SK-N-SH (cell line): ENCODE data around the gene PSEN2. TPM values are rescaled to one million over a fixed set of nuclear protein-coding genes. Genes with fewer than 3 reads are reported as not detected.

ENCODE experiments used
- CTCF ChIA-PET: fragments of 300-600, 350-600 bp; formaldehyde crosslinking; extraction: SDS; loops from one replicate; lab custom pipeline; 2021; lab: Yijun Ruan, JAX
- POLR2A ChIA-PET: fragments of 350-600 bp; sonication (Branson Sonifier 250); formaldehyde crosslinking; extraction: SDS; loops from one replicate; lab custom pipeline; 2020; ENCODE audit warnings: antibody characterized with exemption, inconsistent platforms; lab: Yijun Ruan, JAX
- DNase-seq: peaks from one replicate; pipeline ENCODE4 v3.0.0; 2012
- H2AFZ ChIP-seq: fragments of 200-600 bp; sonication (generic); 2 replicates; pipeline ENCODE4 v1.8.1; 2016; ENCODE audit warnings: antibody characterized with exemption, mild to moderate bottlenecking, low read depth
- H3F3A ChIP-seq: fragments of 200-600 bp; sonication (generic); replicated peaks from 2 replicates; pipeline ENCODE3; 2016; ENCODE audit warnings: antibody characterized with exemption, mild to moderate bottlenecking; ENCODE audit not compliant: insufficient read depth
- H3K27ac ChIP-seq, 2 experiments: fragments of 200-500 bp in 1 of 2; fragments of 200-600 bp in 1 of 2; sonication (Bioruptor generic) in 1 of 2; sonication (generic), shearing (Covaris generic) in 1 of 2; 2 replicates each; pipeline versions ENCODE4 v1.5.1 to v1.6.1; 2014 to 2016; ENCODE audit warnings: low read depth in 2 of 2, inconsistent platforms in 1 of 2, low read length in 1 of 2, mild to moderate bottlenecking in 1 of 2, mixed read lengths in 1 of 2
- H3K27me3 ChIP-seq: fragments of 200-600 bp; sonication (generic), shearing (Covaris generic); 2 replicates; pipeline ENCODE4 v1.6.1; 2016; ENCODE audit warnings: mixed run types; ENCODE audit not compliant: insufficient read depth
- H3K36me3 ChIP-seq, 2 experiments: fragments of 200-500 bp in 1 of 2; fragments of 200-600 bp in 1 of 2; sonication (Bioruptor generic) in 1 of 2; sonication (generic) in 1 of 2; replicated peaks in 1 of 2; 2 replicates each; pipeline versions ENCODE3 to v1.5.1; 2014 to 2016; ENCODE audit warnings: low read length in 1 of 2, mild to moderate bottlenecking in 1 of 2; ENCODE audit not compliant: insufficient read depth in 2 of 2, control insufficient read depth in 1 of 2
- H3K4me1 ChIP-seq, 2 experiments: fragments of 200-500 bp in 1 of 2; fragments of 200-600 bp in 1 of 2; sonication (Bioruptor generic) in 1 of 2; sonication (generic), shearing (Covaris generic) in 1 of 2; 2 replicates each; pipeline versions ENCODE4 v1.5.1 to v1.6.1; 2014 to 2016; ENCODE audit warnings: low read depth in 1 of 2, low read length in 1 of 2, mixed run types in 1 of 2; ENCODE audit not compliant: insufficient read depth in 2 of 2, control insufficient read depth in 1 of 2
- H3K4me2 ChIP-seq: fragments of 200-600 bp; sonication (generic), shearing (Covaris generic); 2 replicates; pipeline ENCODE4 v1.6.1; 2017; ENCODE audit warnings: mixed run types
- H3K4me3 ChIP-seq, 2 experiments: fragments of 200-500 bp in 1 of 2; fragments of 200-600 bp in 1 of 2; sonication (Bioruptor generic) in 1 of 2; sonication (generic), shearing (Covaris generic) in 1 of 2; 2 replicates each; pipeline versions ENCODE4 v1.5.1 to v1.8.1; 2014 to 2016; ENCODE audit warnings: low read depth in 2 of 2, inconsistent platforms in 1 of 2, low read length in 1 of 2, mild to moderate bottlenecking in 1 of 2, mixed read lengths in 1 of 2, moderate library complexity in 1 of 2
- H3K79me2 ChIP-seq: fragments of 200-600 bp; sonication (generic); 2 replicates; pipeline ENCODE4 v1.8.1; 2017; ENCODE audit warnings: mild to moderate bottlenecking; ENCODE audit not compliant: insufficient read depth
- H3K9ac ChIP-seq: fragments of 200-600 bp; sonication (generic); 2 replicates; pipeline ENCODE4 v1.6.1; 2017; ENCODE audit warnings: mixed run types
- H3K9me2 ChIP-seq: fragments of 200-600 bp; sonication (generic); 2 replicates; pipeline ENCODE4 v1.6.1; 2017; ENCODE audit warnings: mixed run types
- H3K9me3 ChIP-seq: fragments of 200-600 bp; sonication (generic); 2 replicates; pipeline ENCODE4 v1.6.1; 2017; ENCODE audit warnings: mixed run types, mild to moderate bottlenecking, moderate library complexity
- H4K20me1 ChIP-seq: fragments of 200-600 bp; sonication (generic); 2 replicates; pipeline ENCODE4 v1.6.1; 2017; ENCODE audit warnings: mild to moderate bottlenecking, mixed run types; ENCODE audit not compliant: insufficient read depth
- ELF1 ChIP-seq: IDR thresholded peaks from 2 replicates; pipeline ENCODE4 v1.4.0; 2012
- FOXJ3 ChIP-seq: sonication (generic); formaldehyde crosslinking; IDR thresholded peaks from 2 replicates; pipeline ENCODE4 v1.5.1; 2020; ENCODE audit warnings: mild to moderate bottlenecking, missing genetic modification reagents
- FOXM1 ChIP-seq: IDR thresholded peaks from 2 replicates; pipeline ENCODE4 v1.4.0; 2012; ENCODE audit warnings: low read depth, mild to moderate bottlenecking
- GATA2 ChIP-seq: sonication (generic); formaldehyde crosslinking; IDR thresholded peaks from 2 replicates; pipeline ENCODE4 v1.5.0; 2020; ENCODE audit warnings: mild to moderate bottlenecking, missing genetic modification reagents
- JUND ChIP-seq: IDR thresholded peaks from 2 replicates; pipeline ENCODE4 v1.4.0; 2012
- MXI1 ChIP-seq: IDR thresholded peaks from 2 replicates; pipeline ENCODE4 v1.6.1; 2012; ENCODE audit warnings: mild to moderate bottlenecking, low read depth, low read length, improper control_type of control experiment
- NRF1 ChIP-seq: IDR thresholded peaks from 2 replicates; pipeline ENCODE4 v1.6.1; 2012; ENCODE audit warnings: low read depth, mild to moderate bottlenecking, low read length
- PBX3 ChIP-seq: IDR thresholded peaks from 2 replicates; pipeline ENCODE4; 2012
- RCOR1 ChIP-seq: fragments of 150-350 bp; IDR thresholded peaks from 2 replicates; pipeline ENCODE4 v1.6.1; 2017; ENCODE audit warnings: antibody characterized with exemption, low read length
- RFX5 ChIP-seq: IDR thresholded peaks from 2 replicates; pipeline ENCODE4 v1.6.1; 2012; ENCODE audit warnings: mild to moderate bottlenecking, improper control_type of control experiment, low read length
- RXRA ChIP-seq: IDR thresholded peaks from 2 replicates; pipeline ENCODE4 v1.4.0; 2012; ENCODE audit warnings: low read depth, mild to moderate bottlenecking, borderline replicate concordance
- USF2 ChIP-seq: fragments of 150-350 bp; IDR thresholded peaks from 2 replicates; pipeline ENCODE4 v1.6.1; 2017; ENCODE audit warnings: antibody characterized with exemption, low read length, low read depth, borderline replicate concordance
- WGBS: methylation state at CpG from one replicate; pipeline ENCODE4 v1.1.6; 2017; ENCODE audit warnings: low lambda C conversion rate; 5-methylcytosine and 5-hydroxymethylcytosine counted together
- polyA plus RNA-seq, 3 experiments: library from polyadenylated mRNA; depleted of rRNA; stranded (reverse); fragments of >200 nt; gene quantifications; 2 replicates each; pipeline ENCODE4 v1.2.3, GENCODE V29; 2012
- TF ChIP-seq, protein P1 (sequence below): fragments of 200-600 bp; sonication (generic); IDR thresholded peaks from 2 replicates; pipeline ENCODE4 v1.6.1; 2017; ENCODE audit warnings: antibody characterized with exemption, mild to moderate bottlenecking, moderate library complexity
- TF ChIP-seq, protein P2 (sequence below): IDR thresholded peaks from 2 replicates; pipeline ENCODE4 v1.4.0; 2012; ENCODE audit warnings: low read depth

The PSEN2 gene
- polyA plus RNA-seq, 1 of the 3 experiments (the other 2 are of a cell fraction) = 20.2 TPM

DNA sequence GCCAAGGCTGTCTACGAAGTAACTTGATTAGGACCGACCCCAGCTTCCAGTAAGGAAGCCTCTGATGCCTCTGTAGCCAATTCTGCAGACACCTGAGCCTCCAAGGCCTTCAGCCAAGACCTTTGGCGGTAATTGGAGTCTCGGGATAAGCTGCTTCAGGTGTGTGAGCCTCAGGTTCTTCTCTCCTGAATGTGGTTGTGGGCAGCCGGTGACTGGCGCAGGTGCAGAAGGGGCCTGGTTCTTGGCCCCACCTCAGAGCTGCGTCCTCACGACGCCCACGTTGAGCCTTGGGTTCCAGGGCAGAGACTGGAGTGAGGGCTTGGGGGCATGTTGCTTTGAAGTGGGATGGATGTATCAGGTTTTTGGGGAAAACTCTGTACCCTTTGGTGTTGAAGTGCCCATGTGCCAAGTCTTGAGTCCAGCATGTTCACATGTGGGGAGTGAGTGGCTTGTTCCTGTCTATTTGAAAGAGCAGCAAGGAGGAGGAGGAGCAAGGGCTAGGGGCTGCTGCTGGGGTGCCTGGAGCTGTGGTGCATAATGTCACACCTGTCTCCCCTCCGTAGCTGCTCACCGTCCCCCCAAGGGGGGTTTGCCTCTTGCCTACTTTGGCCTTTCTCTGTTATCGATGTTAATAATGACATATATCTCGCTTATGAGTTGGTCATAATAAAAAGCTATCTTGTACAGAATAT is 1.4 kb downstream of the PSEN2 start:
- peaks cover 0 to 11% of the 10 kb centered on the region in 2 experiments; a peak in 1 of 4 replicates for H3K4me1 ChIP-seq
- DNase-seq = no peak
- ChIA-PET POLR2A (no interaction called here), CTCF (interaction anchor here (0.7 to 1.8 kb wide), 4 partner anchors 10 to 1259 kb away, joined by 3 to 5 read pairs (median 4); no protein-coding TSS in a partner anchor)
- H3F3A ChIP-seq = peaks cover 4% of the 10 kb centered on the region
- no peaks in the 10 kb centered on the region for H3K79me2 ChIP-seq
- H3K27me3 ChIP-seq = no peaks in the 10 kb centered on the region
- H3K9me2 ChIP-seq = no peaks in the 10 kb centered on the region
- H2AFZ ChIP-seq = no peak overlapping the region
- H3K27ac ChIP-seq = no peak overlapping the region
- H3K4me3 ChIP-seq = no peak overlapping the region; a peak in 2 of 4 replicates
- 94% methylated on average over 8 of the region's 14 CpGs for WGBS
- no peak overlapping the region for H3K9ac ChIP-seq
- H3K4me2 ChIP-seq = peak overlapping the region; percentile 92
- no peaks in the 10 kb centered on the region for H4K20me1 ChIP-seq
- peaks cover 3 to 10% of the 10 kb centered on the region in 2 experiments for H3K36me3 ChIP-seq
- TF ChIP-seq GATA2 (no peak), RFX5 (no peak), FOXJ3 (CRISPR knock-in tag) (no peak), PBX3 (no peak), RXRA (no peak), ELF1 (no peak)
- H3K9me3 ChIP-seq = no peaks in the 10 kb centered on the region

DNA sequence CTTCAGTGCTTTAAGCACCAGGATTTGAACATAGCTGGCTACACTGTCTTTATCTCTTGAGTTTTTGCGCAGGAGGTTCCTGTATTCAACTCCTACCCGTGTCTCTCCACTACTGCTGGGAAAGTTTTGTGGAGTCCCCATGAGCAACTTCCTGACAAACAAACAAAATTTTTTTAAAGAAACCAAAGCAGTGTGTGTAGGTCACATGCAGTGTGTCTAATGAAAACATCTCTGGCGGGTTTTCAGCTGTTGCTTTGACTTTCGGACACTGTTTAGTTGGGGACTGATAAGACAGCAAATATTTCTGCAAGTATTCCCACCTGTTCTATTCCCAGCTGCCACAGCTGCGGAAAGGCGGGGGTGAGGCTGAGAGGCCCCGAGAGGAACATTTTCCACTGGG is 2.0 kb downstream of the PSEN2 start:
- WGBS = 89% methylated on average over 7 of the region's 7 CpGs
- Histone ChIP-seq H3F3A (peaks cover 4% of the 10 kb centered on the region), H3K27ac (no peak overlapping the region), H3K36me3 (peaks cover 3 to 11% of the 10 kb centered on the region in 2 experiments), H3K9me3 (no peaks in the 10 kb centered on the region), H4K20me1 (no peaks in the 10 kb centered on the region), H3K9me2 (no peaks in the 10 kb centered on the region), H3K4me2 (no peak overlapping the region), H3K4me1 (peaks cover 0 to 11% of the 10 kb centered on the region in 2 experiments; a peak in 1 of 4 replicates), H3K27me3 (no peaks in the 10 kb centered on the region), H3K4me3 (no peak overlapping the region), H3K9ac (no peak overlapping the region), H3K79me2 (no peaks in the 10 kb centered on the region), H2AFZ (no peak overlapping the region)
- no peak for DNase-seq
- TF ChIP-seq JUND (no peak), USF2 (no peak), NRF1 (no peak), FOXM1 (no peak), MXI1 (no peak), RCOR1 (no peak)
- TF ChIP-seq, protein P1, sequence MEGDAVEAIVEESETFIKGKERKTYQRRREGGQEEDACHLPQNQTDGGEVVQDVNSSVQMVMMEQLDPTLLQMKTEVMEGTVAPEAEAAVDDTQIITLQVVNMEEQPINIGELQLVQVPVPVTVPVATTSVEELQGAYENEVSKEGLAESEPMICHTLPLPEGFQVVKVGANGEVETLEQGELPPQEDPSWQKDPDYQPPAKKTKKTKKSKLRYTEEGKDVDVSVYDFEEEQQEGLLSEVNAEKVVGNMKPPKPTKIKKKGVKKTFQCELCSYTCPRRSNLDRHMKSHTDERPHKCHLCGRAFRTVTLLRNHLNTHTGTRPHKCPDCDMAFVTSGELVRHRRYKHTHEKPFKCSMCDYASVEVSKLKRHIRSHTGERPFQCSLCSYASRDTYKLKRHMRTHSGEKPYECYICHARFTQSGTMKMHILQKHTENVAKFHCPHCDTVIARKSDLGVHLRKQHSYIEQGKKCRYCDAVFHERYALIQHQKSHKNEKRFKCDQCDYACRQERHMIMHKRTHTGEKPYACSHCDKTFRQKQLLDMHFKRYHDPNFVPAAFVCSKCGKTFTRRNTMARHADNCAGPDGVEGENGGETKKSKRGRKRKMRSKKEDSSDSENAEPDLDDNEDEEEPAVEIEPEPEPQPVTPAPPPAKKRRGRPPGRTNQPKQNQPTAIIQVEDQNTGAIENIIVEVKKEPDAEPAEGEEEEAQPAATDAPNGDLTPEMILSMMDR = no peak
- TF ChIP-seq, protein P2, sequence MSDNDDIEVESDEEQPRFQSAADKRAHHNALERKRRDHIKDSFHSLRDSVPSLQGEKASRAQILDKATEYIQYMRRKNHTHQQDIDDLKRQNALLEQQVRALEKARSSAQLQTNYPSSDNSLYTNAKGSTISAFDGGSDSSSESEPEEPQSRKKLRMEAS = no peak
- ChIA-PET POLR2A (no interaction called here), CTCF (interaction anchor here (0.7 to 1.8 kb wide), 4 partner anchors 10 to 1258 kb away, joined by 3 to 5 read pairs (median 4); no protein-coding TSS in a partner anchor)
